ENCODE results near the gene PTPRJ.
"Not testable (repeated sequence)": the region's sequence is repeated elsewhere in the genome, so short reads cannot be mapped to it uniquely, and the experiment has no call there.

PTPRJ gene

GRCh38 chr11:48169717-48170116 is 189.4 kb downstream of the PTPRJ start:
- DNase-seq = no peak

DNA sequence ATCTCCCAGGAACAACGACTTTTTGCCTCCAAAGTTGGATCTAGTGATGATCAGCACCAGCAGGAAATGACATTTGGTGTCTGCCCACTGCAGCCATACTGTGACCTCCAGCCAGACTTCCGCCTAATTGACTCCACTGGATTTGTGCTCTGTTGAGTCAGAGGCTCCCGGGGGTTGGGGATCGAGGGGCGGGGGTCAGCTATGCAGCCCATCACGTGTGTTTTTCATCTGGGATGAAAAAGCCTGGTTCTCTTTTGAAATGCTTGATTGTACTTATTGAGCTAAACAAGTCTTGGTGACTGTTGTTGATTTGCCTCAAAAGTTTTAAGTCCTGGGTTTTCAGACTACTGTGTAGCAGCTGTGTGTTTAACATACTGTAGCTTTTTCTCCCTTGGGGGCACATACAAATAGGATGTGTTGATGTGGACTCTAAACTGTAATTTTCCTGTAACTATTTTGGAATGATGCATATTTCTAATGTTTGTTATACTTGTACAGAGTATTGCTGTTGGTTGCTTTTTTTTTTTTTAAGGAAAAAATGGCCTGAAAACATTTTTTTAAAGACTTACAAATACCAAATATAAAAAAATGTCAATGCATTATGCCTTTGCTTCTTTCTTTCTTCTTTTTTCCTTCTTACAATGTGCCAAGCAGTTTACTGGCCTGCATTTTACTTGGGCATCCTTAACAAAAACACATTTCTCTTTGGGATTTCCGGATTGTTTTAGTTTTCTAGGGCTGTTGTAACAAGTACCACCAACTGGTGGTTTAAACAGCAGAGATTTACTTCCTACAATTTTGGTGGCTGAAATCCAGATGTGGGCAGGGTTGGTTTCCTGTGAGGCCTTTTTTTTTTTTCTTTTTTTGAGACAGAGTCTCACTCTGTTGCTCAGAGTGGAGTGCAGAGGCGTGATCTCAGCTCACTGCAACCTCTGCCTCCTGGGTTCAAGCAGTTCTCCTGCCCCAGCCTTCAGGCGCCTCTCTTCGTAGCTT is 190.2 kb downstream of the PTPRJ start:
- no peak for DNase-seq

- DNase-seq = peak; percentile 2 to 74
These were observed 192.7 kb downstream of the PTPRJ start for GRCh38 chr11:48172818-48173609.

DNA sequence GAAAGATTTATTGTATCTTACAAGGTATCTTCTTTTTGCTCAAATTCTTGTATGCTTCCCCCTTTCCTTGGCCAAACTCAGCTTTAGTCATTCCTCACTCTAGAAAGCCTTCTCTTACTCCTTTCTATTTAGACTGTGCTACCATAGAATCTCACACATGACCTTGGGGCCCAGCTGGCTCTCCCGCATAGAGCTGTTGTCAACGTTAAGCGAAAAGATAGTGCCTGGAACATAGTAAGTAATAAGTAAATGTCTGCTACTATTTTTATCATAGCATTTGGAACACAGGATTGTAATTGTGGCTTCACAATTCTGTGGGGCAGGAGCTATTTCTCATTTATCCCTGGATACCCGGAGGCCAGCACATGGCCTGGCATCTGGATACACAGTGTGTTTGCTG is 197.3 kb downstream of the PTPRJ start:
- DNase-seq = no peak

DNA sequence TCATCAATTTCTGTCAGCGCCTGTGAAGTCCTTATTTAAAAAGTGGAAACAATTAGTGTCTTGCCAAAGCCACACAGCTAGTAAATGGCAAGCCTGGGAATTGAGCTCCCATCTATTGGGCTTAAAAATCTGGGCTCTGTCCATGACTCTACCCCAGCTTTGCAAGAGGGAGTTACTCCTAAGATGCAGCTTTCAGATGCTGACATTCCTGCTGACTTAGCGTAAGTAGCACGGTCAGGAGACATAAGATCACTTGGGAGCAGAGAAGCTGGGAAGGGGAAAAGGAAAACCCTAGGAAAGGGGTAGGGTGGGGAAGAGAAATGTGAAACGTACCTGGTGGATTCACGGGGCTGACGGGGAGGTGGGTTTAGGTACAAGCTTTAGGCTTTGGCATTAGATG is 200.3 kb downstream of the PTPRJ start:
- DNase-seq = no peak

DNA sequence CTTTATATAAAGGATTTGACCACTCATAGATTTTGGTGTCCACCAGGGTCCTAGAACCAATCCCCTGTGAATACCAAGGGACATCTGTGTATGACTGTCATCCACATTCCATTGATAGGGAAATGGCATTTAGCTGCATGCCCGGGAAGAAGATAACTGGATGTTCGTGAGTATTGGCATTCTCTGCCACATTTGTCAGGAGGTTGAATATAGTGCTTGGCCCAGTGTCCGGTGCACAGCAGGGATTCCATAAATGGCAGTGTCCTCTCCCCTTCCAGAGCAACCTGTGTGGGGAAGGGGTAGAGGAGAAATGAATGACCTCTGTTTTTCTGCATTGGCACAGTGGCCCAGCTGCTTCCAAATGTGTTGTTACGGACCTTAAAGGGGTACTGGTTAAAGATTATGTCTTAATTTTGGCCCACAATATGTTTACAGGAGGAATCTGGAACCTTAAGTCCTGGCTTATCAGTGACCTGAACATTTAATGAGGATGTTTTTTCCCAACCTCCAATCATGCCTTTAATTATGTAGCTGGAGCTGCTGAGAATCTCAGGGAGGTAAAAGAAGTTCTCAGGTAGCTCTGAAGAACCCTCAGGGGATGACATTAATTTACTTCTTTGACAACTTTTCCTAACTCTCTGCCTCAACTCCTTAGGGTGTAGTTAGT is 202.6 kb downstream of the PTPRJ start:
- no peak for DNase-seq

DNA sequence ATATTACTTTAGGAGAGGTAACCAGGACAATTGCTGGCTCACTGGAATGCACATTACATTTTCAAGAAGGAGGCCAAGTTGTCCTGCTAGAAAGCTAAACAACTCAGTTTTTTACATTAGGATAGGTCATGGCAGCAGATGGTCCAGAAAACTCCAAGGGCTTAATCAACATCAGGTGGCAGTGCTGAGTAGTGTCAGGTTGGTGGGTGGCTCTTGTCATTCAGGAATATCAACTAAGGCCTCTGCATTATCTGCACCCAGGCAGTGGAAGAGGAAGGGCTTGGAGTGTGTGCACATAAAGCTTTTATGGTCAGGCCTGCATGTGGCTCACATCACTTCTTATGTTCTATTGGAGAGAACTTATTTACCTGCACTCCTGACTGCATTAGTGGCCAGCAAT is 204.1 kb downstream of the PTPRJ start:
- DNase-seq = no peak

DNA sequence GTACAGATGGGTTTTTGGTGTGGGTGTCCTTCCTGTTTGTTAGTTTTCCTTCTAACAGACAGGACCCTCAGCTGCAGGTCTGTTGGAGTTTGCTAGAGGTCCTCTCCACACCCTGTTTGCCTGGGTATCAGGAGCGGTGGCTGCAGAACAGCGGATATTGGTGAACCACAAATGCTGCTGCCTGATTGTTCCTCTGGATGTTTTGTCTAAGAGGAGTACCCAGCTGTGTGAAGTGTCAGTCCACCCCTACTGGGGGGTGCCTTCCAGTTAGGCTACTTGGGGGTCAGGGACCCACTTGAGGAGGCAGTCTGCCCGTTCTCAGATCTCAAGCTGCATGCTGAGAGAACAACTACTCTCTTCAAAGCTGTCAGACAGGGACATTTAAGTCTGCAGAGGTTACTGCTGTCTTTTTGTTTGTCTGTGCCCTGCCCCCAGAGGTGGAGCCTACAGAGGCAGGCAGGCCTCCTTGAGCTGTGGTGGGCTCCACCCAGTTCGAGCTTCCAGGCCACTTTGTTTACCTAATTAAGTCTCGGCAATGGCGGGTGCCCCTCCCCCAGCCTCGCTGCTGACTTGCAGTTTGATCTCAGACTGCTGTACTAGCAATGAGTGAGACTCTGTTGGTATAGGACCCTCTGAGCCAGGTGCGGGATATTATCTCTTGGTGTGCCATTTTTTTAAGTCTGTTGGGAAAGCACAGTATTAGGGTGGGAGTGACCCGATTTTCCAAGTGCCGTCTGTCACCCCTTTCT is 210.7 kb downstream of the PTPRJ start:
- DNase-seq = not testable (repeated sequence)

DNA sequence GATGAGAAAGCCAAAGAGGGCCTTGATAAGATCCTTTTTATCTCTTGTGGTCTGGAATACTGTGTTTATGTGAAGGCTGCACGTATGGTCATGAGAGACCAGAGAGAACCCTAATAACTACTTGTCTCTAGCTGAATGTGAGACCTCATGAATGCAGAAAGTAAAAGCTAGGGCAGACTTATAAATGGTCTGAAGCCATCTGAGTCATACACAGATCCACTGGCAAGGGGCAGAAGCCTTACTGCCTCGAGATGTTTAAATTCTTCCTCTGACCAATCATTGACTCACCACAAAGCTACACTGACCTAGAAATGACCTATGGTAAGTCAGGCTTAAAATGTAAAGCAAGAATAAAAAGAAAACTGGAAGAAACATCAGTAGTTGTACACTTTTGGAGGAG is 213.5 kb downstream of the PTPRJ start:
- DNase-seq = no peak

GRCh38 chr11:48207881-48208280 is 227.5 kb downstream of the PTPRJ start:
- no peak for DNase-seq

DNA sequence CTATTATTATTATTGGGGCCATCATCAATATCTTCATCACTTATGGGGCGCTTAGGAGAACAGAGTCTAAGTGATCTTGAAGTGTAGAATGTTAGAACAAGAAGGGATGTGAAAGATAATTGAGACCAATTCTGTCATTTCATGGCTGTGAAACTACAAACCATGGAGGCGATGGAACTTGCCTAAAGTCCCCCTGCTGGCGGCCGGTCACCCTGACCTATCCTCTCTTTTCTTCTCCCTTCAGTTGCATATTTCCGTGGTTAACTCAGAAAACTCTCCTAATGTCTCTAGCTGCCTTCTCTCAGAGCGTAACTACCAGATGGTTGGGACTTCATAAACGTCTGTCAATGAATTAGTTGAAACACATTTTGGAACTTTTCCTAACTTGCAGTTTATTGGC is 229.7 kb downstream of the PTPRJ start:
- DNase-seq = peak in 1 of 2 experiments; percentile 10

DNA sequence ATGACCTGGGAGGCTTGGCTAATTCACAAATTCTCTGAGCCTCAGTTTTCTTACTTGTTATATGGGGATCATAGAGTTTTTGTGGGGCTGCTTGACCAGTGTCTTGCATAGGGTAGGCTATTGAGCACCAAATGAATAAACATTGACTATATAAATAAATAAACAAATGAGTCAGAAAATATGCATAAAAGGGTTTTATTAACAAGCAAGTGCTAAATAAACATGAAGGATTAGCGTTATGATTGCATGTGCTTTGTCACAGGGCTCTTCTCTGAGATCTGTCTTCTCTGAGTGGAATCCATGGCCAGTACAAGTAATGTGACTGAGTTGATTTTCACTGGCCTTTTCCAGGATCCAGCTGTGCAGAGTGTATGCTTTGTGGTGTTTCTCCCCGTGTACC is 236.2 kb downstream of the PTPRJ start, which contains the start of gene OR4B1:
Gene OR4B1 (plus strand): TSS at position 301 of the 400 bp plus-strand sequence. CDS start 0 bp downstream, at position 301.
- DNase-seq = no peak

Data from NCI-H446 (cell line).